GM06990 (cell line): ENCODE results near the gene LPP.

ENCODE experiments used
- DNase-seq: peaks from one replicate; pipeline ENCODE4 v3.0.0-alpha.2; 2011; ENCODE audit not compliant: insufficient read length; ENCODE audit errors: extremely low read depth
- H3K27me3 ChIP-seq: replicated peaks from 2 replicates; pipeline ENCODE4 v1.6.0; 2011; ENCODE audit warnings: low read length; ENCODE audit not compliant: control insufficient read depth, insufficient read depth
- H3K36me3 ChIP-seq: 2 replicates; pipeline ENCODE4 v1.5.1; 2011; ENCODE audit warnings: low read length; ENCODE audit not compliant: control insufficient read depth, insufficient read depth
- H3K4me3 ChIP-seq: replicated peaks from 2 replicates; pipeline ENCODE4 v1.5.1; 2011; ENCODE audit warnings: low read depth, mild to moderate bottlenecking, control low read depth, low read length
- TF ChIP-seq, protein P1 (sequence below): IDR thresholded peaks from 2 replicates; pipeline ENCODE4 v1.5.1; 2011; ENCODE audit warnings: low read length, control low read depth, mild to moderate bottlenecking, inconsistent platforms; ENCODE audit not compliant: insufficient read depth, poor library complexity, severe bottlenecking

The LPP gene

DNA sequence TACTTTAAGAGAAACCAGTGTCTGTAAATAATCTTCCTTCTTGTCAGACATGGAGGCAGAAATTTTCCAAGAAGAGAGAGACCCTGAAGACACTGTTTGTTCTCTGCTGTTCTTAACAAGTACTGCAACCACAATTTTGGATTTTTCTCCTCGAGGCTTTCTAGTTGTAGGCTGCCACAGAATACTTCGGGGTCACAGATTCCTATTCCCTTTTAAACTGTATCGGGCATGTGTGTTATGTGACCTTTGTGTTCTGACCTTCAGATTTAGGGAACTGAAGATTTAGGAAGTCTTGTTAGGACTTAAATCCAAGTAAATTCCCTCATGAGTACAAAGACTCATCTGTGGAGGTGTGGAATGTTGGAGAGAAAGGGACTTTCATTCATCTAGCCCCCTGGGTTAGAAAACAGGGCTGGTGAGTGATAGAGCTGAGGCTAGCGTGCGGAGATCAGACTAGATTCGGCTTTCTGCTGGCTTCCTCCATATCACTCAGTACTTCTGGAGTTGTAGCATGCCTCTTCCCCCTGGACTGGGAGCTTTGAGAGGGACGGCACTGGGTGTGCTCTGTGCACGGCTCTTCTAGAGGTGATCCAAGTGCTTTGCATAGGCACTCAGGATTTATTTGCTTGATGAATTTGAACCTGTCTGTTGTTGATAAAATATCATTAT is 237.0 kb downstream of the LPP start:
- Histone ChIP-seq H3K36me3 (no peaks in the 10 kb centered on the region), H3K4me3 (no peak overlapping the region), H3K27me3 (no peaks in the 10 kb centered on the region)
- DNase-seq, result no peak
- TF ChIP-seq, protein P1, sequence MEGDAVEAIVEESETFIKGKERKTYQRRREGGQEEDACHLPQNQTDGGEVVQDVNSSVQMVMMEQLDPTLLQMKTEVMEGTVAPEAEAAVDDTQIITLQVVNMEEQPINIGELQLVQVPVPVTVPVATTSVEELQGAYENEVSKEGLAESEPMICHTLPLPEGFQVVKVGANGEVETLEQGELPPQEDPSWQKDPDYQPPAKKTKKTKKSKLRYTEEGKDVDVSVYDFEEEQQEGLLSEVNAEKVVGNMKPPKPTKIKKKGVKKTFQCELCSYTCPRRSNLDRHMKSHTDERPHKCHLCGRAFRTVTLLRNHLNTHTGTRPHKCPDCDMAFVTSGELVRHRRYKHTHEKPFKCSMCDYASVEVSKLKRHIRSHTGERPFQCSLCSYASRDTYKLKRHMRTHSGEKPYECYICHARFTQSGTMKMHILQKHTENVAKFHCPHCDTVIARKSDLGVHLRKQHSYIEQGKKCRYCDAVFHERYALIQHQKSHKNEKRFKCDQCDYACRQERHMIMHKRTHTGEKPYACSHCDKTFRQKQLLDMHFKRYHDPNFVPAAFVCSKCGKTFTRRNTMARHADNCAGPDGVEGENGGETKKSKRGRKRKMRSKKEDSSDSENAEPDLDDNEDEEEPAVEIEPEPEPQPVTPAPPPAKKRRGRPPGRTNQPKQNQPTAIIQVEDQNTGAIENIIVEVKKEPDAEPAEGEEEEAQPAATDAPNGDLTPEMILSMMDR, result no peak

- DNase-seq, result no peak
- H3K27me3 ChIP-seq, result no peaks in the 10 kb centered on the region
- no peaks in the 10 kb centered on the region for H3K36me3 ChIP-seq
- TF ChIP-seq, protein P1, result no peak
- no peak overlapping the region for H3K4me3 ChIP-seq
These were observed 237.6 kb downstream of the LPP start for GRCh38 chr3:188391592-188391991.

GRCh38 chr3:188392076-188392475 is 238.1 kb downstream of the LPP start:
- no peaks in the 10 kb centered on the region for H3K36me3 ChIP-seq
- H3K27me3 ChIP-seq, result no peaks in the 10 kb centered on the region
- TF ChIP-seq, protein P1, result no peak
- no peak overlapping the region for H3K4me3 ChIP-seq
- no peak for DNase-seq

DNA sequence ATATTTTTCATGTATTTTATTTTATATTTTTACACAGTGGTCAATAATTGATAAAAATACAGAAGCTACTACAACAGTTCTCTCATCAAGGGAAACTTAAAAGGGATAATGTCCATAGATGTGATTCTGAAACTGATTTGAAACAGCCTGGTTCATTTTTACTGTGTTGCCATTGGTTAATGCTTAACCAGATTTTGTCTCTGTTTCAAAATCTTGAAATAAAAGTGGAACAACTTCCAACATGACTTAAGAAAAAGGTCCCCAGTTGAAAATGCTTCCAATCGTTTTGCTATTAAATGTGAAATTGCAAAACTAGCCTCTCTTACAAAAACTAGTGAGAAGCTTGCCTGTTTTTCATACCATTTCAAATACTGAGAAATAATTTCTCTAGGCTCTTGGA is 240.7 kb downstream of the LPP start:
- DNase-seq, result no peak
- TF ChIP-seq, protein P1, result no peak
- H3K4me3 ChIP-seq, result no peak overlapping the region
- H3K36me3 ChIP-seq, result no peaks in the 10 kb centered on the region
- H3K27me3 ChIP-seq, result no peaks in the 10 kb centered on the region

DNA sequence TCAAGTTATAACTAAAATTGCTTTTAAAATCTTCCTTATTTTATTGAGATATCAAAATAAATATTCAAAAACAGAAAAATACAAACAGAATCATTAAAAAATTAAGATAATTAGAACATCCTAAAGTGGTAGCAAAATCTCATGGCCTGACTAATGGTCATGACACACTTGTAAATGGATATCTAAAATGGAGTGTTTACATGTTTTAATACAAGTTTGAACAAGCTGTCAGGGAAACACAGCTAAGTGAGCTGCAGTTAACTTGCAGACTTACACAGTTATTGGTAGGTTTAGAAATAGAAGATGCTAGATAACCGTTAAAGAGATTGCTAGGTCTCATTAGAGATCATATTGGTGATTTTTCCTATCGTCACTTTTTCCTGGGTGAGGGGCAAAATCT is 242.3 kb downstream of the LPP start:
- Histone ChIP-seq H3K4me3 (no peak overlapping the region), H3K27me3 (no peaks in the 10 kb centered on the region), H3K36me3 (no peaks in the 10 kb centered on the region)
- DNase-seq, result no peak
- TF ChIP-seq, protein P1, result no peak

GRCh38 chr3:188396900-188397299 is 242.9 kb downstream of the LPP start:
- TF ChIP-seq, protein P1, result no peak
- H3K4me3 ChIP-seq, result no peak overlapping the region
- no peaks in the 10 kb centered on the region for H3K27me3 ChIP-seq
- DNase-seq, result no peak
- no peaks in the 10 kb centered on the region for H3K36me3 ChIP-seq
